K562 (cell line): Measurements from ENCODE around the gene RARA. TPM values are rescaled to one million over a fixed set of nuclear protein-coding genes. Genes with fewer than 3 reads are reported as not detected.
A peak's percentile ranks its signal among the peaks of the same experiment; 100 is the strongest.

Source experiments
- ATAC-seq: fragments of 200-7000 bp; cut with Tn5 transposase; 3 replicates; pipeline ENCODE4 v1.9.1; 2020; ENCODE audit warnings: moderate library complexity
- BruUV-seq: library from RNA; stranded (reverse); fragments of 400-500 nt; replicated peaks from 2 replicates; lab custom pipeline; 2021; lab: Mats Ljungman, UMichigan
- CTCF ChIA-PET: fragments of 300-600 bp; formaldehyde crosslinking; extraction: SDS; loops from one replicate; lab custom pipeline; 2021; ENCODE audit warnings: low intra/inter-chr PET ratio; lab: Yijun Ruan, JAX
- POLR2A ChIA-PET: fragments of 300-600, 350-650 bp; sonication (Branson Sonifier 250); formaldehyde crosslinking; extraction: SDS; loops from one replicate; lab custom pipeline; 2021; ENCODE audit warnings: antibody characterized with exemption, inconsistent platforms; lab: Yijun Ruan, JAX
- DNase-seq, 4 experiments: peaks; one replicate each; pipeline versions ENCODE4 v3.0.0 to v3.0.0-alpha.2; 2011 to 2018; ENCODE audit warnings: low spot score in 3 of 4, mixed read lengths in 3 of 4; ENCODE audit errors: extremely low read depth in 1 of 4
- FAIRE-seq: peaks from 2 replicates; lab custom pipeline; 2011; peaks lifted over from hg19 to GRCh38; lab: Jason Lieb, UNC
- H2AFZ ChIP-seq: 2 replicates; pipeline ENCODE4 v1.6.0; 2011; ENCODE audit warnings: low read depth, low read length, control low read depth, inconsistent platforms
- H3K27ac ChIP-seq: fragments of 200-600 bp; 3 replicates; pipeline ENCODE4 v1.8.0; 2011; ENCODE audit warnings: low read depth, mild to moderate bottlenecking, control low read depth, inconsistent platforms, low read length, moderate library complexity, mixed read lengths; ENCODE audit errors: extremely low read depth
- H3K27me3 ChIP-seq, 2 experiments: fragments of 300-600 bp in 1 of 2; 2 replicates in 1 of 2; 3 replicates in 1 of 2; pipeline versions ENCODE4 v1.6.0 to v1.8.0; 2011; ENCODE audit warnings: inconsistent platforms in 2 of 2, low read length in 2 of 2, mild to moderate bottlenecking in 1 of 2, mixed read lengths in 1 of 2, moderate library complexity in 1 of 2; ENCODE audit not compliant: control insufficient read depth in 2 of 2, insufficient read depth in 2 of 2
- H3K36me3 ChIP-seq: fragments of 300-600 bp; 3 replicates; pipeline ENCODE4 v1.8.0; 2011; ENCODE audit warnings: mild to moderate bottlenecking, low read length, inconsistent platforms; ENCODE audit not compliant: control insufficient read depth, insufficient read depth
- H3K4me1 ChIP-seq, 2 experiments: fragments of 200-600 bp in 1 of 2; replicated peaks in 1 of 2; 2 replicates in 1 of 2; 3 replicates in 1 of 2; pipeline versions ENCODE4 v1.5.1 to v1.8.0; 2011; ENCODE audit warnings: inconsistent platforms in 2 of 2, low read length in 2 of 2, mild to moderate bottlenecking in 1 of 2, mixed read lengths in 1 of 2, moderate library complexity in 1 of 2; ENCODE audit not compliant: control insufficient read depth in 2 of 2, insufficient read depth in 2 of 2
- H3K4me2 ChIP-seq: 2 replicates; pipeline ENCODE4 v1.6.1; 2011; ENCODE audit warnings: low read length, control low read depth, inconsistent platforms, mixed read lengths; ENCODE audit not compliant: insufficient read depth
- H3K4me3 ChIP-seq: fragments of 200-600 bp; sonication (generic), shearing (Covaris generic); 2 replicates; pipeline ENCODE4 v1.5.1; 2016; ENCODE audit warnings: control low read depth, inconsistent platforms
- H3K79me2 ChIP-seq: fragments of 200-600 bp; 3 replicates; pipeline ENCODE4 v1.8.0; 2011; ENCODE audit warnings: low read length, inconsistent platforms; ENCODE audit not compliant: control insufficient read depth, insufficient read depth
- H3K9ac ChIP-seq, 2 experiments: 2 replicates each; pipeline versions ENCODE4 v1.6.0 to v1.6.1; 2011; ENCODE audit warnings: low read depth in 2 of 2, low read length in 2 of 2, control low read depth in 1 of 2, inconsistent platforms in 1 of 2, mild to moderate bottlenecking in 1 of 2, mixed read lengths in 1 of 2; ENCODE audit not compliant: insufficient read depth in 1 of 2
- H3K9me1 ChIP-seq: one replicate; pipeline ENCODE4 v1.6.0; 2011; ENCODE audit warnings: inconsistent platforms, mild to moderate bottlenecking, low read length, moderate library complexity; ENCODE audit not compliant: control insufficient read depth, insufficient read depth
- H3K9me3 ChIP-seq: replicated peaks from 2 replicates; pipeline ENCODE4 v1.5.1; 2011; ENCODE audit warnings: low read depth, low read length, inconsistent platforms; ENCODE audit not compliant: control insufficient read depth, insufficient read depth
- H4K20me1 ChIP-seq: replicated peaks from 2 replicates; pipeline ENCODE4 v1.6.1; 2011; ENCODE audit warnings: low read length, inconsistent platforms, mixed read lengths; ENCODE audit not compliant: control insufficient read depth, insufficient read depth
- ADNP ChIP-seq: fragments of 200-800 bp; sonication (Bioruptor generic); IDR thresholded peaks from 2 replicates; pipeline ENCODE4 v1.6.1; 2016; ENCODE audit warnings: missing genetic modification characterization, missing compliant biosample characterization
- ARID1B ChIP-seq: fragments of 450-650 bp; IDR thresholded peaks from 2 replicates; pipeline ENCODE4 v1.6.1; 2016; ENCODE audit warnings: antibody characterized with exemption, mild to moderate bottlenecking, inconsistent platforms
- CHAMP1 ChIP-seq: fragments of 450-650 bp; IDR thresholded peaks from 2 replicates; pipeline ENCODE4 v1.6.1; 2016; ENCODE audit warnings: mild to moderate bottlenecking
- HMGXB4 ChIP-seq: sonication (generic); formaldehyde crosslinking; IDR thresholded peaks from 2 replicates; pipeline ENCODE4 v1.8.1; 2023; ENCODE audit warnings: mild to moderate bottlenecking, missing genetic modification reagents
- KLF13 ChIP-seq: fragments of 450-650 bp; IDR thresholded peaks from 2 replicates; pipeline ENCODE4 v1.6.1; 2016; ENCODE audit warnings: missing genetic modification characterization, low read depth, mild to moderate bottlenecking, missing compliant biosample characterization, moderate library complexity, borderline replicate concordance
- MTF1 ChIP-seq: fragments of 250-450 bp; sonication (Bioruptor Pico); IDR thresholded peaks from 2 replicates; pipeline ENCODE4 v1.9.0; 2021; ENCODE audit warnings: moderate library complexity, mild to moderate bottlenecking, inconsistent platforms, borderline replicate concordance
- NCOA2 ChIP-seq, 2 experiments: fragments of 450-650 bp; IDR thresholded peaks; 2 replicates each; pipeline ENCODE4 v1.6.1; 2018; ENCODE audit warnings: mild to moderate bottlenecking in 2 of 2, moderate library complexity in 1 of 2; ENCODE audit not compliant: partially characterized antibody in 2 of 2
- NEUROD1 ChIP-seq: fragments of 150-350 bp; IDR thresholded peaks from 2 replicates; pipeline ENCODE4 v1.6.1; 2014; ENCODE audit warnings: borderline replicate concordance, low read length, low read depth; ENCODE audit not compliant: partially characterized antibody
- RAD21 ChIP-seq, 2 experiments: fragments of 250-450 bp in 1 of 2; fragments of 450-650 bp in 1 of 2; sonication (Bioruptor Pico) in 1 of 2; formaldehyde crosslinking in 1 of 2; IDR thresholded peaks in 1 of 2; conservative IDR thresholded peaks in 1 of 2; 2 replicates each; pipeline versions ENCODE4 v1.4.0 to v1.8.0; 2020 to 2022; ENCODE audit warnings: mild to moderate bottlenecking in 2 of 2, moderate library complexity in 1 of 2
- SMAD4 ChIP-seq: fragments of 250-450 bp; sonication (Bioruptor Pico); conservative IDR thresholded peaks from 2 replicates; pipeline ENCODE4 v1.8.0; 2021; ENCODE audit warnings: inconsistent platforms, mild to moderate bottlenecking, moderate library complexity
- TCFL5 ChIP-seq: fragments of 250-450 bp; sonication (Bioruptor Pico); conservative IDR thresholded peaks from 2 replicates; pipeline ENCODE4 v1.6.1; 2021; ENCODE audit warnings: mild to moderate bottlenecking, moderate library complexity, matching md5 sums
- TOE1 ChIP-seq, 2 experiments: fragments of 450-650 bp in 1 of 2; sonication (generic) in 1 of 2; formaldehyde crosslinking in 1 of 2; IDR thresholded peaks; 2 replicates each; pipeline versions ENCODE4 v1.7.1 to v1.8.0; 2016 to 2022; ENCODE audit warnings: borderline replicate concordance in 2 of 2, mild to moderate bottlenecking in 2 of 2, antibody characterized with exemption in 1 of 2, inconsistent platforms in 1 of 2, low read depth in 1 of 2, missing genetic modification reagents in 1 of 2, moderate library complexity in 1 of 2
- ZNF444 ChIP-seq: fragments of 250-450 bp; sonication (Bioruptor Pico); IDR thresholded peaks from 2 replicates; pipeline ENCODE4 v1.4.0; 2020; ENCODE audit warnings: mild to moderate bottlenecking, moderate library complexity
- ZNF79 ChIP-seq: fragments of 250-450 bp; sonication (Bioruptor Pico); IDR thresholded peaks from 2 replicates; pipeline ENCODE4 v1.4.0; 2020; ENCODE audit warnings: low read depth, mild to moderate bottlenecking, moderate library complexity
- WGBS: fragments of 100-300 bp; shearing (Covaris generic); methylation state at CpG from one replicate; pipeline ENCODE4 v1.1.6; 2016; ENCODE audit warnings: low coverage, mixed read lengths; ENCODE audit not compliant: insufficient coverage; ENCODE audit errors: missing lambda C conversion rate; 5-methylcytosine and 5-hydroxymethylcytosine counted together
- in situ Hi-C: fragments of 300-500 bp; cut with MboI; formaldehyde crosslinking; loops from 4 replicates; pipeline ENCODE4 v1.15.0; 2018; ENCODE audit warnings: inconsistent platforms, mixed read lengths
- intact Hi-C: fragments of 100-400 bp; cut with micrococcal nuclease; formaldehyde crosslinking; loops from 2 replicates; pipeline ENCODE4 v1.14.2; 2022
- polyA plus RNA-seq, 8 experiments: library from polyadenylated mRNA; depleted of rRNA in 4 of 8; stranded (reverse) in 5 of 8; unstranded in 3 of 8; fragments of >200 nt; fragmentation: Nextera tagmentation in 2 of 8; fragmentation: Illumina TruSeq in 1 of 8; extraction: Ambion mirVana in 2 of 8; extraction: Trizol in 1 of 8; gene quantifications; 2 replicates each; pipeline versions ENCODE4 v1.2.1 to v1.2.3, GENCODE V29; 2011 to 2014; ENCODE audit warnings: inconsistent platforms in 1 of 8, missing spikeins in 1 of 8
- total RNA-seq, 7 experiments: library from RNA; depleted of rRNA in 6 of 7; stranded (reverse); fragments of >200 nt in 6 of 7; fragmentation: Illumina TruSeq in 2 of 7; extraction: Trizol in 2 of 7; gene quantifications; 2 replicates each; pipeline versions ENCODE4 v1.2.1 to v1.2.3, GENCODE V29; 2011 to 2021; ENCODE audit warnings: low replicate concordance in 1 of 7

The RARA gene
- total and polyA plus RNA-seq, 9 of the 15 experiments (the other 6 are each of a cell fraction or from before 2014, with no cell fraction given) = 0.10 to 28.0 (median 7.9) TPM

GRCh38 chr17:40318830-40319391 lies 9.9 kb downstream of the RARA start:
- Histone ChIP-seq H3K4me2 (peak overlapping the region; percentile 85), H3K4me1 (peaks cover 63 to 89% of the 10 kb centered on the region in 2 experiments), H3K79me2 (peaks cover 59% of the 10 kb centered on the region), H3K9me1 (peaks cover 6% of the 10 kb centered on the region), H2AFZ (peak overlapping the region; percentile 75), H4K20me1 (peaks cover 3% of the 10 kb centered on the region; the same call in 1 of the 2 replicates), H3K27ac (peak overlapping the region; percentile 77; the same call in 2 of the 3 replicates), H3K27me3 (no peaks in the 10 kb centered on the region), H3K36me3 (no peaks in the 10 kb centered on the region), H3K9me3 (no peaks in the 10 kb centered on the region), H3K9ac (peak overlapping the region; percentile 79 to 96), H3K4me3 (peak overlapping the region; percentile 79)
- ChIA-PET POLR2A (interaction anchor here (0.9 to 1.3 kb wide), 3 partner anchors 9 to 27 kb away, joined by 3 to 6 read pairs (median 4); no protein-coding TSS in a partner anchor), CTCF (interaction anchor here (0.6 kb wide), 1 partner anchor 313 kb away, joined by 3 read pairs; no protein-coding TSS in a partner anchor)
- TSS peak; percentile 54 for BruUV-seq
- intact Hi-C loops = no loop called here
- FAIRE-seq = peak; percentile 69
- in situ Hi-C loops = no loop called here
- ATAC-seq = peak; percentile 7
- WGBS = 6% methylated on average over 11 of the region's 13 CpGs
- DNase-seq = peak in 3 of 4 experiments; percentile 52 to 57 (median 53)
- TF ChIP-seq MTF1 (CRISPR knock-in tag) (no peak), NEUROD1 (no peak), NCOA2 (IDR thresholded peaks at IDR 0.05; ENCODE audit: partially characterized antibody in 2 of 2) (no peak), SMAD4 (CRISPR knock-in tag) (no peak), TCFL5 (CRISPR knock-in tag) (no peak), ZNF444 (CRISPR knock-in tag) (no peak), KLF13 (tag) (no peak), ARID1B (peak; percentile 15; the same call in 1 of the 2 replicates), CHAMP1 (no peak), TOE1 (IDR thresholded peaks at IDR 0.05; ENCODE audit: borderline replicate concordance) (no peak), TOE1 (CRISPR knock-in tag; IDR thresholded peaks at IDR 0.05; ENCODE audit: borderline replicate concordance, low read depth) (no peak), ADNP (tag) (no peak), RAD21 (CRISPR knock-in tag; conservative IDR thresholded peaks at IDR 0.05 in 1 of 2, IDR thresholded peaks at IDR 0.05 in 1 of 2) (peak in 1 of 2 experiments; percentile 27; a peak in 2 of 4 replicates), ZNF79 (no peak), HMGXB4 (CRISPR knock-in tag) (no peak)
